Stomach (tissue), 4 donors: ENCODE measurements around the gene SLC38A10.

ENCODE experiments used
- EP300 ChIP-seq: sonication (generic); formaldehyde crosslinking; IDR thresholded peaks from one replicate; pipeline ENCODE4 v1.6.1; 2017; ENCODE audit warnings: antibody characterized with exemption
- POLR2A ChIP-seq, 4 donors: fragments of 450-650 bp; IDR thresholded peaks; one replicate each; pipeline ENCODE4 v1.6.1; 2016; ENCODE audit warnings: antibody characterized with exemption in 4 of 4, control low read depth in 2 of 4, mild to moderate bottlenecking in 1 of 4, moderate library complexity in 1 of 4
- TF ChIP-seq, protein P1 (sequence below), 7 experiments: fragments of 450-650 bp in 4 of 7; fragments of 200-600 bp in 3 of 7; sonication (generic) in 3 of 7; IDR thresholded peaks; one replicate each; pipeline ENCODE4 v1.5.1; 2016 to 2019; ENCODE audit warnings: antibody characterized with exemption in 7 of 7, control low read depth in 2 of 7, mild to moderate bottlenecking in 1 of 7

DNA sequence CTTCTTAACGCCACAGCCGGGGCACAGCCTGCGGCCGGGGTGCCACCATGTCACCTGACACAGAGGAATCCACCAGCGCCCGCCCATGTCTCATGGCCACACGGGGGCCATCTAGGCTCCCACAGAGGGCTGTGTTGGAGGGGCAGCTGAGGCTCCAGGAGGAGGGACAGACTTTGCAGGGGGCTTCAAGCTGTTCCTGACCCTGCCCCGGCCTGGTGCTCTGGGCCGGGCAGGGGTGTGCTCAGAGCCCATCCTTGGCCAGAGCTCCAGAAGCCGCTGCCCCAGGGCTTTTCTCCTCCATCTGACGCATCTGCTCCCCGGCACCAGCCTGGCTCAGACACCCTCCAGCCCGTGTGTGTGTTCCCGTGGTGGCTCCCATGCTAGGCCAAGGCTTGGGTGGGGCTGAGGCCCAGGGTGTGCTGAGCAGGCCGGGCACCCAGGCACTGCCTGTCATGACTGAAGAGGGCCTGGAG is 7.8 kb upstream of the SLC38A10 start:
- TF ChIP-seq EP300 (no peak), POLR2A (IDR thresholded peaks at IDR 0.05) (no peak)
- TF ChIP-seq, protein P1, sequence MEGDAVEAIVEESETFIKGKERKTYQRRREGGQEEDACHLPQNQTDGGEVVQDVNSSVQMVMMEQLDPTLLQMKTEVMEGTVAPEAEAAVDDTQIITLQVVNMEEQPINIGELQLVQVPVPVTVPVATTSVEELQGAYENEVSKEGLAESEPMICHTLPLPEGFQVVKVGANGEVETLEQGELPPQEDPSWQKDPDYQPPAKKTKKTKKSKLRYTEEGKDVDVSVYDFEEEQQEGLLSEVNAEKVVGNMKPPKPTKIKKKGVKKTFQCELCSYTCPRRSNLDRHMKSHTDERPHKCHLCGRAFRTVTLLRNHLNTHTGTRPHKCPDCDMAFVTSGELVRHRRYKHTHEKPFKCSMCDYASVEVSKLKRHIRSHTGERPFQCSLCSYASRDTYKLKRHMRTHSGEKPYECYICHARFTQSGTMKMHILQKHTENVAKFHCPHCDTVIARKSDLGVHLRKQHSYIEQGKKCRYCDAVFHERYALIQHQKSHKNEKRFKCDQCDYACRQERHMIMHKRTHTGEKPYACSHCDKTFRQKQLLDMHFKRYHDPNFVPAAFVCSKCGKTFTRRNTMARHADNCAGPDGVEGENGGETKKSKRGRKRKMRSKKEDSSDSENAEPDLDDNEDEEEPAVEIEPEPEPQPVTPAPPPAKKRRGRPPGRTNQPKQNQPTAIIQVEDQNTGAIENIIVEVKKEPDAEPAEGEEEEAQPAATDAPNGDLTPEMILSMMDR (IDR thresholded peaks at IDR 0.05) = no peak
